GM13977 (cell line): Measurements from ENCODE around the gene SLC9A2.

Source experiments
- DNase-seq: peaks from one replicate; pipeline ENCODE4 v3.0.0; 2012; ENCODE audit warnings: low spot score
- in situ Hi-C: fragments of 300-500 bp; cut with MboI; formaldehyde crosslinking; loops from one replicate; pipeline ENCODE4 v1.12.0; 2022; ENCODE audit warnings: low sequenced_read_pairs, low pct_unique_long_range_greater_than_20kb, mixed read lengths, inconsistent platforms; ENCODE audit not compliant: unreplicated experiment
- TF ChIP-seq, protein P1 (sequence below): IDR thresholded peaks from 2 replicates; pipeline ENCODE4 v1.5.1; 2012; ENCODE audit warnings: mild to moderate bottlenecking, control low read depth; ENCODE audit not compliant: insufficient read depth; ENCODE audit errors: extremely low read depth, missing control alignments

Gene SLC9A2

DNA sequence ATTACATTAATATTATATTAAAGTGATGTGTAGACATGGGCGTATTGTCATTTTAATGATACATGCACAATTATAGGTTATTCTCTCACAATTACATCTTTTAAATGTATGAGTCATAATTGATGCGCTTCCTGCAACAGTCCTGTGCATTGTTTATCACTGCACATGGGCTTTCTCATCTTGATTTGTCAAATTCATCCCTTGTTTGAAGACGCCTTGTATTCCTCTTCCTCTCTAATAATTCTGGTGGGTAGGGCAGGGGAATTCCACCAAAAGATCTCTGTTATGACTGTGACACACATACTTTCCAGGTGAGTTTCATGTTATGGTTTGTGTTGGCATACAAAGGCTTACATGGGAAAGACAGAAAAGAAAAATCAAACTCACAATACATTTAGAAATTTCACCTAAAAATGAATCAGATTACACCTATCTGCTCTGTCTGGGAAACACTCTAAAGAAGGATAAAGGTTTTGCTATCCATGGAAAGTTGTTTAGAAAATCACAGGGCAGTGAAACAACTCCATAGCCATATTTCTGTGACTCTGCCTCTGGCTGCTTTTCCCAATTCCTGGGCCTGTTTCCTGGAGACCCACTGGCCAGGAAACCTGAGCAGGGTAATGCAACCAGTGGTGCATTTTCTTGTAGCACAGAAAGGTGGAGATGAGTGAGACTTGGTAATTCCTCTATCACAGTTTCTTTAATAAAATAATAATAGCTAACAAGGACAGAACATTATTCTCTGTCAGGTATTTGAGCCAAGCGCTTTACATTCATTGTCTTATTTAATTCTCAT, 13.2 kb downstream of the SLC9A2 start:
- DNase-seq = no peak
- in situ Hi-C loops = no loop called here
- TF ChIP-seq, protein P1, sequence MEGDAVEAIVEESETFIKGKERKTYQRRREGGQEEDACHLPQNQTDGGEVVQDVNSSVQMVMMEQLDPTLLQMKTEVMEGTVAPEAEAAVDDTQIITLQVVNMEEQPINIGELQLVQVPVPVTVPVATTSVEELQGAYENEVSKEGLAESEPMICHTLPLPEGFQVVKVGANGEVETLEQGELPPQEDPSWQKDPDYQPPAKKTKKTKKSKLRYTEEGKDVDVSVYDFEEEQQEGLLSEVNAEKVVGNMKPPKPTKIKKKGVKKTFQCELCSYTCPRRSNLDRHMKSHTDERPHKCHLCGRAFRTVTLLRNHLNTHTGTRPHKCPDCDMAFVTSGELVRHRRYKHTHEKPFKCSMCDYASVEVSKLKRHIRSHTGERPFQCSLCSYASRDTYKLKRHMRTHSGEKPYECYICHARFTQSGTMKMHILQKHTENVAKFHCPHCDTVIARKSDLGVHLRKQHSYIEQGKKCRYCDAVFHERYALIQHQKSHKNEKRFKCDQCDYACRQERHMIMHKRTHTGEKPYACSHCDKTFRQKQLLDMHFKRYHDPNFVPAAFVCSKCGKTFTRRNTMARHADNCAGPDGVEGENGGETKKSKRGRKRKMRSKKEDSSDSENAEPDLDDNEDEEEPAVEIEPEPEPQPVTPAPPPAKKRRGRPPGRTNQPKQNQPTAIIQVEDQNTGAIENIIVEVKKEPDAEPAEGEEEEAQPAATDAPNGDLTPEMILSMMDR = no peak

DNA sequence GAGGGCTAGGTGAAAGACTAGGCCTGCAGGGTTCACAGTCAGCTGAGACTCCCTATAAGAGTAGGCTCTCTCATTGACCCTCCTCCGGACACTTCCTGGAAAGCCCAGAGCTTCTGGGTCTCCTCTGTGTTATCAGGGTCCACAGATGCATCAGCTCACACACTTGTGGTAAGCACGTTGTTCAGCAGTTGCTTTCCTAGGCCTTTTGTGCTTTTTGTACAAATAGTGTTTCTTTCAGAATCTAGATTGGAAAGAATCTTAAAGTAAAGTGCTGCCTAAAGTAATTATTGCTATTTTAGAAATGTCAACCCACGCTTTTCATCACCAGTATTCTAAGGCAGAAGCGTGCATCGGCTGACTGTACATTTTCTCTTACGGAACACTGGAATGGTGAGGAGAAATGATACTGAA, 15.5 kb downstream of the SLC9A2 start:
- TF ChIP-seq, protein P1 = no peak
- in situ Hi-C loops = no loop called here
- DNase-seq = no peak

DNA sequence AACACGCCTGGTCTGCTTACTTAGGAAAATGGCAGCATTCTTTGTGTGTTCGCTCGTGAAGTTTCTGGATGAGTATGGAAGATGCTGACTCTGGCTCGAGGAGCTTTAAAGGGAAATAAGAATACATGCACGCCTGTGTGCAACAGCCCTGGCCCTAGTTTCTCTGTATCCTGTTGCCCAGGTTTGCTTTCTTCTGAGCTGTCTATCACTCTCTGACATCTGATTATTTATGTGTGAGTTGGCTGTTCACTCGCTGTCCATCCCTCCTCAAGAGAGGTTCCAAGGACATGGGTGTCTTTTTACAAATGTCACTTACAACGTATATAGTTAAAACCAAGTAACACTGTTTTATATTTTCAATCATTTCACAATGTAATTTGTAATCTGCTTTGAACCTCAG, 16.0 kb downstream of the SLC9A2 start:
- TF ChIP-seq, protein P1 = no peak
- in situ Hi-C loops = no loop called here
- no peak for DNase-seq

DNA sequence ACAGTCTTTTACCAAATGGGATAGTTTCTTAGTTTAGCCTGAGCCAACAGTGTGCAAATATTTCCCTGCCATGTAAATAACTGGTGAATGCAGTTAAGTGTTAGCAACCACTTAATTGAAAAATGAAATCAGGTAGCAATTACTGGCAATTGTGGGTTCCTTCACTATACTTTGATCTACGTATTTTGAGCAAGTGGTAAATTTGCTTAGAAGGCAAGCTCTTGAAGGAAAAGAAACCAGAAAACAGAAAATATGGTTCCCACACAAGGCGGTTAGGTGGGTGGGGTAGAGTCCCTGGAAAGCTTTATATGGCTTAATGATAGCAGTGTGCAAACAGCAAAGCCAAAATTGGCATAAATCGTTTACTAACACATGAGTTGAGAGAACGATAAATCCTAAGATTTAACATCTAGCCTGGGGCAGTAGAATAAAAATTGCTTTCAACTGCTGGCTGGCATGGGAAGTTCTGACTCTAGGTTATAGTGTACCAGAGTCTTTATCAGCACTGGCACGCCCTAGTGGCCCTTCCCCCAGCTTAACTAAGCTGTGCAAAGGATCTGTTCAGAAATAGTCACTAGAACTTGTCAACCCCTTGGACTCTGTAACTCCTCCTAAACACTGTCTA, 17.0 kb downstream of the SLC9A2 start:
- in situ Hi-C loops = no loop called here
- TF ChIP-seq, protein P1 = no peak
- no peak for DNase-seq

DNA sequence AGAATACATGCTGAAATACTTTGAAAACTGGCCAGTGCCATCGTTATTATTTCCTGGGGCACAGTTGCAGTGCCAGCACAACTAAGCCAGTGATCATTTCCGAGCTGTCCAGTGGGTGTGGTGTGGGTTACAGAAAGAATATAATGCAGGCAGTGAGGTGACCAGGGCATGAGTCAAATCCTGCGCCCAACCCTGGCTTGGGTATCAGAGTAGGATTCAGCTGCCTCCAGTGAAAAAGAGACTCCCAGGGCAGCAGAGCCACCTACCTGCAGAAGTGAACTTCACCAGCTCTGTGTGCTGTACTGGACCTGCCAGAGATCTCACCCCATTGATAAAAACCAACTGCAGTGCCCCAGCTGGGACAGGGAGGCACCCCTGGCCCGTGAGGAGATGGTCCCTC, 18.0 kb downstream of the SLC9A2 start:
- no peak for DNase-seq
- TF ChIP-seq, protein P1 = no peak
- in situ Hi-C loops = no loop called here

DNA sequence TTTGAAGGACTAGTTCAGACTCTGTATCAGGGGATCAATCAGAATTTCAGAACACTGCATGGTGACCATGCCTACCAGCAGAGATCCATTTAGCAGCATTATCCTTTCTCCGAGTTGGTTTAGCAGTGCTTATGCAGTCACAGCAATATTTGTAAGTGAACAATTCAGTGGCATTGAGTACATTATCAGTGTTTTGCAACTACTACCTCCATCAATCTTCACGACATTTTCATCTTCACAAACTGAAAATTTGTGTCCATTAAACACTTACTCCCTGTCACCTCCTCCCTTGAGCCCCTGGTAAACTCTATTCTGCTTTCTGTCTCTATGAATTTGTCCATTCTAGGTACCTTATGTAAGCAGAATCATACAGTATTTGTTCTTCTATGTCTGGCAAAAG, 20.1 kb downstream of the SLC9A2 start:
- in situ Hi-C loops = no loop called here
- TF ChIP-seq, protein P1 = no peak
- DNase-seq = no peak
